ENCODE data around the gene PDE4B.
"Not testable (repeated sequence)": the region's sequence is repeated elsewhere in the genome, so short reads cannot be mapped to it uniquely, and the experiment has no call there.

Gene PDE4B

GRCh38 chr1:65872301-65872700, 79.6 kb downstream of the PDE4B start:
- H3K4me3 ChIP-seq (ENCODE audit: low read length): no peak overlapping the region
- no peak for DNase-seq (ENCODE audit: low read depth)
- no peak for TF ChIP-seq CTCF (conservative IDR thresholded peaks at IDR 0.05; ENCODE audit: low read length)

GRCh38 chr1:65878342-65878741, 85.6 kb downstream of the PDE4B start:
- DNase-seq (ENCODE audit: low read depth); H3K4me3 ChIP-seq (ENCODE audit: low read length): not testable (repeated sequence)

GRCh38 chr1:65880611-65881010, 87.9 kb downstream of the PDE4B start:
- DNase-seq (ENCODE audit: low read depth): no peak
- H3K4me3 ChIP-seq (ENCODE audit: low read length): no peak overlapping the region
- no peak for TF ChIP-seq CTCF (conservative IDR thresholded peaks at IDR 0.05; ENCODE audit: low read length)

- peak; percentile 65 for DNase-seq (ENCODE audit: low read depth)
- no peak for TF ChIP-seq CTCF (conservative IDR thresholded peaks at IDR 0.05; ENCODE audit: low read length)
Measured at GRCh38 chr1:65881067-65881594, 88.4 kb downstream of the PDE4B start.

GRCh38 chr1:65882076-65882475, 89.4 kb downstream of the PDE4B start:
- no peak overlapping the region for H3K4me3 ChIP-seq (ENCODE audit: low read length)
- peak; percentile 42 for DNase-seq (ENCODE audit: low read depth)
- no peak for TF ChIP-seq CTCF (conservative IDR thresholded peaks at IDR 0.05; ENCODE audit: low read length)

More at GRCh38 chr1:65881067-65881594, 88.4 kb downstream of the PDE4B start:
- no peak overlapping the region for H3K4me3 ChIP-seq (ENCODE audit: low read length)

- TF ChIP-seq CTCF (conservative IDR thresholded peaks at IDR 0.05; ENCODE audit: low read length): no peak
- no peak overlapping the region for H3K4me3 ChIP-seq (ENCODE audit: low read length)
- DNase-seq (ENCODE audit: low read depth): no peak
Measured at GRCh38 chr1:65889441-65889840, 96.7 kb downstream of the PDE4B start.

- no peak for TF ChIP-seq CTCF (conservative IDR thresholded peaks at IDR 0.05; ENCODE audit: low read length)
- no peak overlapping the region for H3K4me3 ChIP-seq (ENCODE audit: low read length)
- DNase-seq (ENCODE audit: low read depth): no peak
Measured at GRCh38 chr1:65890201-65890843, 97.6 kb downstream of the PDE4B start.
